Stimulated activated CD4-positive, alpha-beta T cell treated with anti-CD3 and anti-CD28 coated beads, TNF-alpha, amount 100 ng/mL, for 24 hours (primary cell): Measurements from ENCODE around the gene KCND3.
A peak's percentile ranks its signal among the peaks of the same experiment; 100 is the strongest.
"Not testable (repeated sequence)": the region's sequence is repeated elsewhere in the genome, so short reads cannot be mapped to it uniquely, and the experiment has no call there.

Experiments
- DNase-seq, 3 experiments: peaks; one replicate each; pipeline ENCODE4 v3.0.0-alpha.2; 2020; ENCODE audit warnings: low read depth in 3 of 3

The KCND3 gene

GRCh38 chr1:111745675-111746613, 243.5 kb downstream of the KCND3 start:
- no peak for DNase-seq

DNA sequence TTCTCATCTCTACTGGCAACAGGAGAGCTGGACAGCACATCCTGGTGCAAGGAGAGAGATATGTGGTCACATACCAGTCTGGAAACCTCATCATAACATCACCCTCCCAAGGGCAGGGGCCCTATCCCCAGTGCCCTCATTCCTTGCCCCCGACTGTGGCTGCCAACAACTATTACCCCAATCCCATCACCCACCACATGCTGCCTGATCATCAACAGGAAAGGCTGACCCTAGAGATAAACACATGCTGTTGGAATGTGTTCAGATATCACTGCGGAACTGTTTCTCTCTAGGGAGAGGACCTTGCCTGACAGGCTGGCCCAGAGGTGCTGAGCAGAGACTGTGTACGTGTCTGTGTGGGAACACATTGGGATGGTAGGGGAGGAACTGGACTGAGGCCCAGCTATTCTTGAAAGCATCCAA, 245.8 kb downstream of the KCND3 start:
- no peak for DNase-seq

GRCh38 chr1:111742938-111743549, 246.4 kb downstream of the KCND3 start:
- no peak for DNase-seq

- DNase-seq: not testable (repeated sequence)
Measured at GRCh38 chr1:111742292-111742691, 247.2 kb downstream of the KCND3 start.

GRCh38 chr1:111739925-111740765, 249.3 kb downstream of the KCND3 start:
- DNase-seq: no peak

- DNase-seq: peak; percentile 45 to 83 (median 63)
Measured at GRCh38 chr1:111739194-111739924, 250.1 kb downstream of the KCND3 start, which contains the start of gene INKA2. INKA2 (minus strand) TSS chr1:111739395; CDS start chr1:111739242, 153 bp downstream.

- peak in 2 of 3 experiments; percentile 11 to 42 for DNase-seq
Measured at GRCh38 chr1:111738436-111739193, 250.9 kb downstream of the KCND3 start.

GRCh38 chr1:111738133-111738435, 251.4 kb downstream of the KCND3 start:
- no peak for DNase-seq

- DNase-seq: no peak
Measured at GRCh38 chr1:111737216-111738132, 252.0 kb downstream of the KCND3 start.

DNA sequence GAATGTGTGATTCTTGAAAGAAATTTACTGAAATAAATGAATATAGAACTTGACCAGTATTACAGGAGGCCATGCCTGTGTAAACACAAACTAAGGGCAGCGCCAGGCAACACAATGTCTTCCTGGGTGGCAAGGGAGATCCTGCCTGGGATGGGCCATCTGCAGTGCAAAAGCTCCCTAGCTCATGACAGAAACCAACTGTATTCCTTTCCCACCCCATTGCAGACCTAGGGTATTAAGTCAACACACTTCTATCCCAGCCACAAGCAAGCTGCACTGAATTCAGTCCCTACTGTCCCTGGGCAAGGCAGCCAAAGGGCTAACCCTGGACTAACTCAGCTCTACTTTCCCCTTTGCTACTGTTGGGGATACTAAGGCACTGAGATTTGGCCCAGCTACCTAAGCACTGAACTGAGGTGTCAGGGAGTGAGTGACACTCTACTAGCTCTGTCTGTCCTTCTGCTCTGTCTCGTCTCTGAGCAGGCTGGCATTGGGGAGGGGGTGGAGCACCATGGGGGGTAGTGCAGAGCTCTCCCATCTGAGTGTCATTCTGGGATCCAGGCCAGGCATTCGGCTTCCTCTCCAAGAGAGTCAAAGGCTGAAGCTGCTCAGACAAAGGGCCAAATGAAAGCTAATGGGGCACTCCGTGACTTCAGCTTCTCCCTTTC, 252.8 kb downstream of the KCND3 start:
- no peak for DNase-seq

- DNase-seq: no peak
Measured at GRCh38 chr1:111735858-111736544, 253.5 kb downstream of the KCND3 start.

DNA sequence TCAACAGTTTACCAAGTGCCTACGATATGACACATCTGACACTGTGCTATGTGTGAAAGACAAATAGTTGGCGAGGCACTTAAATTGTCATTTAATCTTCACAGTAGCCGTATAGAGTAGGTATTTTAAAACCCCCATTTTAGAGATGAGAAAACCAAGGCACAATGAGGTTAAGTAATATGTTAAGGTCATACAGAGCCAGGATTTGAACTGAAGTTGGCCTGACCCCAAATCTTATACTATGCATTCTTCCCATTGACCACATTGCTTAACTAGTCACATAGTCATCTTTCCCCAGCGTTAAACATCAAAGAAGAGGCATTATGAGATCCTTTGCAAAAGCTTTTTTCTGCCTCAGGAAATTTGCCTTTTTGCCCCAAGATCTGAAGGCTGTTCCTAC, 254.1 kb downstream of the KCND3 start:
- no peak for DNase-seq

DNA sequence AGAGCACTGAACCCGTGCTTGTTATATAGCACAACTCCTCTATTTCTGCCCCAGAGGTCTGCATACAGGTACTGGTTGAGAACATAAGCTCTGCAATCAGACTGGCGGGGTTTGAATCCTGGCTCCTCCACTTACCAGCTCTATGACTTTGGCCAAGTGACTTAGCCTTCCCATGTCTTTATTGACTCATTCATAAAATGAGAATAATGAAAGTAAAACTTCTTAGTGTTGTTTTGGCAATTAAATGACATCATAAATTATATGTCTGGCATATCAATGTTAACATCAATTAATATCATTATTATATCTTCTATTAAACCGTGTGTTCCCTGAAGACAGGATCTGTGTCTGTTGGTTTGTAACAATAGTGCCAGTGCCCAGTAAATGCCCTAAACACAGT, 254.6 kb downstream of the KCND3 start:
- no peak for DNase-seq

DNA sequence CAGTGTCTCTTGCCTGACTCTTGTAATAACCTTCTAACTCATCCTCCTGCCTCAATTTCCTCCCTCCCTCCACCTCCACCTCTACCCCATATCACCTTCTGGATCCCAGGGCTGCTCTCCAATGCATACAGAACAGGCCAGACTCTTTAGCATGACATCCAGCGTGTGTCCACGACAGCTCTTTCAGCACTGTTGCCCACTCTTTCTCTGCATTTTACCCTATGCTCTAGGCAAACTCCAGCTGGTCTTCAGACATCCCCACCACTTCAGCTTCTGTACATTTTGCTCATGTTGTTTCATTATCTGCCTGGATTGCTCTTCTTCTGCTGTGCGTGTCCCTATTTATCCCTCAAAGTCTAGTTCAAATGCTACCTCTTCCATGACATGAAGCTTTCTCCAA, 255.0 kb downstream of the KCND3 start:
- DNase-seq: no peak

GRCh38 chr1:111733992-111734341, 255.5 kb downstream of the KCND3 start:
- no peak for DNase-seq

GRCh38 chr1:111733183-111733991, 256.1 kb downstream of the KCND3 start:
- DNase-seq: no peak

DNA sequence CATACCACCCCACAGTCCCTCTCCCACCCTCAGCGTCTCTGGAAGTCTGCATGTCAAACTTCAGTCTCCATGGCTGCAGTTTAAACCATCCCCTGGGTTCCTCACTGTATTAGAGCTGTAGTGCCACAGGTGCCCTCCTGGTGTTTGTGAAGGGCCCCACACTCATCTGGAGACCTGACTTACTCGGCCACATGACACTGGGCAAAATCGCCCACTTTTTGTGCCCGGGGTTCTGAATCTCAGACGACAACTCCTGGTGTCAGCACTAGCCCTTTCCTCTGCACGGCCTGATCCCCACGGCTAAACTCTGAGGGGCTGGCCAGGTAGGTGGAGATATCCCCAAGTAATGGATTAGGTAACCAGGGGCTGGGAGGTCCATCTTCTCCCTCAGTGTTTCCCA, 256.8 kb downstream of the KCND3 start:
- DNase-seq: no peak

DNA sequence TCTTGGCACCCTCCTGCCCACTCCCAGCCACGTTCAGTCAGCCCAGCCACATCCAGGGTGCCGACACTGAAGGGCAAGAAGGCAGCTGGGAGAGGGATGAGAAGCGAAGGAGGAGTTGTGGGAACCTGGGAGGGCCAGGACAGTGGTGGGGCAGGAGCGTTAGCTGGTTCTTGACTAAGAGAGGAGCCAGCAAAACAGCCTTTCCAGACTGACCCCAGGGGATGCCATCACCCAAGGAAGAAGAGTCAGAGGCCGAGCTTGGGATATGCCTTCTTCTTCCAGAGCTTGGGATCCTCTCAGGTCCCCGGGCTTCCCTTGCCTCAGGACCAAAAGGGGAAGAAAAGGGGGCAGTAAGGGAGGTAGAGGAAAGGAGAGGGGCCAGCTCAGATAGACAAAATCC, 257.5 kb downstream of the KCND3 start:
- no peak for DNase-seq
